Measurements from ENCODE around the gene HBEGF. TPM values are rescaled to one million over a fixed set of nuclear protein-coding genes. Genes with fewer than 3 reads are reported as not detected.
A peak's percentile ranks its signal among the peaks of the same experiment; 100 is the strongest.

Gene HBEGF
- total RNA-seq, 2 donors from 2014 or later = 32.2 to 60.7 TPM

DNA sequence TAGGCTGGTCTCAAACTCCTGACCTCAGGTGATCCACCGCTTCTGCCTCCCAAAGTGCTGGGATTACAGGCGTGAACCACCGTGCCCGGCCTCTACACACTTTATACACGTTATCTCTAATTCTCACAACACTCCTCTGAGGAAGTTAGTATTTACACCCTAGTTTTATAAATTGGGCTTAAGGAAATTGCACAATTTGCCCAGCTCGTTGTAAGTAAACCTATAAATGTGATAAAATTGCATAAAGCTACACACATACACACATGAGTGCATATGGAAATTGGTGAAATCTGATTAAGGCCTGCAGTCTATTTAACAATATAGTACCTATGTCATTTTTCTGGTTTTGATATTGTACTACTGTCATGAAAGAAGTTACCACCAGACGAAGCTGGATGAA lies 9.1 kb upstream of the HBEGF start:
- H3K36me3 ChIP-seq = no peaks in the 10 kb centered on the region
- no peak for DNase-seq (ENCODE audit: low spot score)
- TF ChIP-seq, protein P1, sequence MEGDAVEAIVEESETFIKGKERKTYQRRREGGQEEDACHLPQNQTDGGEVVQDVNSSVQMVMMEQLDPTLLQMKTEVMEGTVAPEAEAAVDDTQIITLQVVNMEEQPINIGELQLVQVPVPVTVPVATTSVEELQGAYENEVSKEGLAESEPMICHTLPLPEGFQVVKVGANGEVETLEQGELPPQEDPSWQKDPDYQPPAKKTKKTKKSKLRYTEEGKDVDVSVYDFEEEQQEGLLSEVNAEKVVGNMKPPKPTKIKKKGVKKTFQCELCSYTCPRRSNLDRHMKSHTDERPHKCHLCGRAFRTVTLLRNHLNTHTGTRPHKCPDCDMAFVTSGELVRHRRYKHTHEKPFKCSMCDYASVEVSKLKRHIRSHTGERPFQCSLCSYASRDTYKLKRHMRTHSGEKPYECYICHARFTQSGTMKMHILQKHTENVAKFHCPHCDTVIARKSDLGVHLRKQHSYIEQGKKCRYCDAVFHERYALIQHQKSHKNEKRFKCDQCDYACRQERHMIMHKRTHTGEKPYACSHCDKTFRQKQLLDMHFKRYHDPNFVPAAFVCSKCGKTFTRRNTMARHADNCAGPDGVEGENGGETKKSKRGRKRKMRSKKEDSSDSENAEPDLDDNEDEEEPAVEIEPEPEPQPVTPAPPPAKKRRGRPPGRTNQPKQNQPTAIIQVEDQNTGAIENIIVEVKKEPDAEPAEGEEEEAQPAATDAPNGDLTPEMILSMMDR (IDR thresholded peaks at IDR 0.05) = no peak
- no peak overlapping the region for H3K4me3 ChIP-seq
- H3K9me3 ChIP-seq = no peaks in the 10 kb centered on the region
- no peak overlapping the region for H3K27ac ChIP-seq
- peaks cover 0 to 7% of the 10 kb centered on the region in 2 donors for H3K4me1 ChIP-seq
- no peaks in the 10 kb centered on the region for H3K27me3 ChIP-seq

DNA sequence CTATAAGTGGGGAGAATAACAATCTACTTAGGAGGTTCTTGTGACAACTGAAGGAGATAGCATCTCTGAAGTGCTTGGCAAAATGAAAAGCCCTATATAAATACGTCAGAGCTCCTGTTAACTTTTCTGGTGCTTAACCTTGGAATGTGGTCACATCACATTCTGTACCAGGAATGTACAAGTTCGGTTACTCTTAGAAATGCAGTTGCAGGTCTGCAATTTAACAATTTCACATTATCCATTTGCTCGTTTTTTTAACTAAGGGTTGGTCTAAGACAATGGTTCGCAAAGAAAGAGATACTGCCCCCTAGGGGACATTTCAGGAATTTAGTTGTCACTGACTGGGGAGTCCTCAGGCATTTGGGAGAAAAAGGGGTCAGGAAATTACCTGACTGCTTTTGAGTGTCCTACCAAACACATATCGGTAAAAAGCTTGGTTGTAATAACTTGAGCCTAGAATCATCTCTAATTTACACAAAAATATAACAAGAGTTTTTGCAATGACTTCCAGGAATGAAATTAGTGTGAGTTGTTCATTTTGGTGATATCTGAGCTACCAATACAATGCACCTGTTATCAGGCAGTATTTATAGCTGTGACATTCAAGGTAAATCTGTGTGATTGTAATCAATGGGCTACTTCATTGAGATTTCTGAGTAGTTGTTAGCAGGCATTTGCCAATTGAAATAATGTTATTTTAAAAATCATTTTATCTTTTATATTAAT lies 5.4 kb upstream of the HBEGF start:
- Histone ChIP-seq H3K4me1 (peaks cover 0 to 17% of the 10 kb centered on the region in 2 donors), H3K27me3 (no peaks in the 10 kb centered on the region), H3K36me3 (no peaks in the 10 kb centered on the region), H3K4me3 (no peak overlapping the region), H3K27ac (no peak overlapping the region), H3K9me3 (no peaks in the 10 kb centered on the region)
- TF ChIP-seq, protein P1 (IDR thresholded peaks at IDR 0.05) = peak; percentile 93 to 95
- no peak for DNase-seq (ENCODE audit: low spot score)

DNA sequence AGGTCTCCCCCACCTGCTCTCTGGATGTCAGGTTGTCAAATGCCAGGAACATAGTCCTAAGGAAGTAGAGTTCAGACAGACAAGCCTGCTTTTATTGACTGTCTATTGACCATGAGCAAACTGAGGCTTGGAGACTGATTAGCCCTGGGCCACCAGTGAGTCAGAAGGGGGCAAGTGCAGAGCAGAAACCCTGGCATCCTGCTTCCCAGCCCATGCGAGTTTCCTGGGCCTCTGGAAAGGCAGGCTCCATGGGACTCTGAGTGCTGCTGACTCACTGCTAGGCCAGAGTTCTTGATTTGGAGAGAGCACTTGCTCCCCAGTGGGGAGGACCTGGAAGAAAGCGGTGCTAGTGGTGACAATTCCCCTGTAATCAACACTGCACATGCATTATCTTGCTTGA lies 2.8 kb upstream of the HBEGF start:
- Histone ChIP-seq H3K27ac (no peak overlapping the region), H3K27me3 (no peaks in the 10 kb centered on the region)
- TF ChIP-seq, protein P1 (IDR thresholded peaks at IDR 0.05) = no peak

DNA sequence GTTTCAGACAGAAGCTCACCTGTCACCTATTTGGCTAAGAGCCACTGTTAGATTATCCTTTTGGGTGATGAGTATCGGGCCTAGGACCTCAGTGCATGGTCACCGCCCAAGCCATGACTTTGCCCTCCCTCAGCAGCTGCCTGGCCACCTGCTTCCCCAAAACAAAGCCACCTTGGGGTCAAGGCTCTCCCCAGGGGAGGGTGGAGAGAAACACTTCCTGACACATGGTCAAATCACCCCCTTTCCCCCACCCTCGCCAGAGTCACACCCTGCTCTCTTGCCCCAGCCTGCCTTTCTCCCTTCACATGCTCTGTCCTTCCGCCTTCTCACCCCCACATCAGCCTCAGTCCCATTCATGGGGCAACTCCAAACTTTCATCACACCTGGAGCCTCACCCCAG lies 1.7 kb upstream of the HBEGF start:
- Histone ChIP-seq H3K4me3 (no peak overlapping the region), H3K4me1 (peaks cover 0 to 41% of the 10 kb centered on the region in 2 donors), H3K9me3 (no peaks in the 10 kb centered on the region), H3K36me3 (no peaks in the 10 kb centered on the region), H3K27me3 (no peaks in the 10 kb centered on the region), H3K27ac (peak overlapping the region; percentile 91 to 95)
- no peak for DNase-seq (ENCODE audit: low spot score)
- TF ChIP-seq, protein P1 (IDR thresholded peaks at IDR 0.05) = no peak

More for the DNA sequence above, 2.8 kb upstream of the HBEGF start:
- Histone ChIP-seq H3K36me3 (no peaks in the 10 kb centered on the region), H3K9me3 (no peaks in the 10 kb centered on the region), H3K4me3 (no peak overlapping the region), H3K4me1 (peaks cover 0 to 32% of the 10 kb centered on the region in 2 donors)
- DNase-seq (ENCODE audit: low spot score) = no peak

DNA sequence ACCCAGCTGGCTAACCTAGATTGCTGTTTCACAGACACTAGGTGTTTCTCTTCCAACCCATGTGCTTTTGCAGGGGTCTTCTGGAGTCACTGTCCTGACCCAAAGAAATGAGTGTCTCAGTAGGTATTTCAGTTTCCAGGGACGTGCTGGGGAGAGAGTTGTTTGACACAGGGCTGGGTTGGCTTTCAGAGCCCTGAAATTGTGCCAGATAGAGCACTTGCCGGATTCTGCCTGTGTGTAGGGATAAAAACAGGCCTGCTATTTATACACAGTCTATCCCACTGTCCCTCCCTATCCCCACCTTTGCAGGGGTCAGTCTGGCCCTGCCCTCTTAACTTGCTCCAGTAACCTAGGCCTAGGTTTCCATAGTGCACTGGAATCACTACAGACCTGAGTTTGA lies 957 bp upstream of the HBEGF start:
- DNase-seq (ENCODE audit: low spot score) = no peak
- Histone ChIP-seq H3K4me3 (peak overlapping the region in 1 of 2 donors; percentile 86), H3K27ac (peak overlapping the region; percentile 91 to 95)

More for the DNA sequence above, 957 bp upstream of the HBEGF start:
- no peaks in the 10 kb centered on the region for H3K9me3 ChIP-seq
- TF ChIP-seq, protein P1 (IDR thresholded peaks at IDR 0.05) = no peak
- no peaks in the 10 kb centered on the region for H3K27me3 ChIP-seq
- no peaks in the 10 kb centered on the region for H3K36me3 ChIP-seq
- peaks cover 0 to 48% of the 10 kb centered on the region in 2 donors for H3K4me1 ChIP-seq
